DND-41 (cell line): ENCODE results near the gene GDF9.

Source experiments
- ATAC-seq: fragments of 200-7000 bp; cut with Tn5 transposase; 3 replicates; pipeline ENCODE4 v1.9.1; 2021; ENCODE audit warnings: low read depth; ENCODE audit not compliant: insufficient read depth
- DNase-seq: peaks from one replicate; pipeline ENCODE4 v3.0.0-alpha.2; 2020
- H2AFZ ChIP-seq: 2 replicates; pipeline ENCODE4 v1.6.0; 2012; ENCODE audit warnings: low read depth, low read length
- H3K27ac ChIP-seq: 2 replicates; pipeline ENCODE4 v1.5.1; 2012; ENCODE audit warnings: low read length, inconsistent platforms
- H3K27me3 ChIP-seq: fragments of 200-600 bp; sonication (generic); 2 replicates; pipeline ENCODE4 v1.6.0; 2012; ENCODE audit warnings: low read length, mild to moderate bottlenecking, inconsistent platforms; ENCODE audit not compliant: insufficient read depth, poor library complexity
- H3K36me3 ChIP-seq: 2 replicates; pipeline ENCODE4 v1.5.1; 2012; ENCODE audit warnings: low read length, inconsistent platforms; ENCODE audit not compliant: insufficient read depth
- H3K4me1 ChIP-seq: 2 replicates; pipeline ENCODE4 v1.5.1; 2012; ENCODE audit warnings: mild to moderate bottlenecking, low read length; ENCODE audit not compliant: insufficient read depth
- H3K4me2 ChIP-seq: 2 replicates; pipeline ENCODE4 v1.6.0; 2012; ENCODE audit warnings: mild to moderate bottlenecking, moderate library complexity, low read length, inconsistent platforms; ENCODE audit not compliant: insufficient read depth
- H3K4me3 ChIP-seq, 2 experiments: fragments of 200-600 bp in 1 of 2; shearing (Covaris generic) in 1 of 2; 2 replicates each; pipeline ENCODE4 v1.5.1; 2012 to 2016; ENCODE audit warnings: inconsistent platforms in 2 of 2, low read length in 2 of 2, mild to moderate bottlenecking in 2 of 2, low read depth in 1 of 2, moderate library complexity in 1 of 2
- H3K79me2 ChIP-seq: 2 replicates; pipeline ENCODE4 v1.6.0; 2012; ENCODE audit warnings: low read length, inconsistent platforms; ENCODE audit not compliant: insufficient read depth
- H3K9ac ChIP-seq: 2 replicates; pipeline ENCODE4 v1.6.0; 2012; ENCODE audit warnings: low read depth, mild to moderate bottlenecking, inconsistent platforms, low read length, moderate library complexity
- H3K9me3 ChIP-seq: 2 replicates; pipeline ENCODE4 v1.5.1; 2012; ENCODE audit warnings: low read length, moderate library complexity, mild to moderate bottlenecking, inconsistent platforms; ENCODE audit not compliant: insufficient read depth, severe bottlenecking
- H4K20me1 ChIP-seq: 2 replicates; pipeline ENCODE4 v1.6.0; 2012; ENCODE audit warnings: low read length; ENCODE audit not compliant: insufficient read depth
- CTCF ChIP-seq: IDR thresholded peaks from 2 replicates; pipeline ENCODE4 v1.5.1; 2012; ENCODE audit warnings: borderline replicate concordance, low read length, moderate library complexity, mild to moderate bottlenecking; ENCODE audit not compliant: poor library complexity, severe bottlenecking; ENCODE audit errors: extremely low read depth
- EZH2 ChIP-seq: IDR thresholded peaks from 3 replicates; pipeline ENCODE4 v1.6.1; 2012; ENCODE audit warnings: borderline replicate concordance, low read depth, mild to moderate bottlenecking, moderate library complexity, low read length, inconsistent platforms; ENCODE audit not compliant: severe bottlenecking

The GDF9 gene

GRCh38 chr5:132871459-132872284 is 5.4 kb upstream of the GDF9 start:
- DNase-seq, result no peak
- Histone ChIP-seq H3K4me2 (no peak overlapping the region), H3K4me1 (peaks cover 15% of the 10 kb centered on the region)

GRCh38 chr5:132870801-132871200 is 4.5 kb upstream of the GDF9 start:
- DNase-seq (no peak), ATAC-seq (no peak)
- Histone ChIP-seq H3K9me3 (no peaks in the 10 kb centered on the region), H3K4me2 (no peak overlapping the region), H3K27ac (no peak overlapping the region), H3K36me3 (peaks cover 59% of the 10 kb centered on the region), H4K20me1 (peaks cover 14% of the 10 kb centered on the region), H3K79me2 (peaks cover 23% of the 10 kb centered on the region), H3K4me3 (no peak overlapping the region), H3K27me3 (no peaks in the 10 kb centered on the region), H3K4me1 (peaks cover 18% of the 10 kb centered on the region), H3K9ac (no peak overlapping the region), H2AFZ (no peak overlapping the region)
- TF ChIP-seq EZH2 (no peak), CTCF (no peak)

More at GRCh38 chr5:132871459-132872284, 5.4 kb upstream of the GDF9 start:
- H2AFZ ChIP-seq, result no peak overlapping the region
- H3K79me2 ChIP-seq, result peaks cover 15% of the 10 kb centered on the region
- H3K36me3 ChIP-seq, result peaks cover 66% of the 10 kb centered on the region
- peaks cover 13% of the 10 kb centered on the region for H4K20me1 ChIP-seq
- H3K4me3 ChIP-seq, result no peak overlapping the region
- H3K9me3 ChIP-seq, result no peaks in the 10 kb centered on the region
- no peak overlapping the region for H3K27ac ChIP-seq
- TF ChIP-seq CTCF, result no peak
- no peak for TF ChIP-seq EZH2
- no peaks in the 10 kb centered on the region for H3K27me3 ChIP-seq
- ATAC-seq, result no peak
- H3K9ac ChIP-seq, result no peak overlapping the region

GRCh38 chr5:132868754-132869153 is 2.5 kb upstream of the GDF9 start:
- peaks cover 54% of the 10 kb centered on the region for H3K36me3 ChIP-seq
- peaks cover 23% of the 10 kb centered on the region for H3K79me2 ChIP-seq
- no peak for DNase-seq
- peaks cover 14% of the 10 kb centered on the region for H4K20me1 ChIP-seq
- TF ChIP-seq EZH2 (no peak), CTCF (no peak)
- no peak overlapping the region for H3K4me2 ChIP-seq
- peaks cover 24% of the 10 kb centered on the region for H3K4me1 ChIP-seq
- H3K9ac ChIP-seq, result no peak overlapping the region
- no peaks in the 10 kb centered on the region for H3K9me3 ChIP-seq
- H2AFZ ChIP-seq, result no peak overlapping the region
- no peak for ATAC-seq
- no peak overlapping the region for H3K27ac ChIP-seq
- no peak overlapping the region for H3K4me3 ChIP-seq
- H3K27me3 ChIP-seq, result no peaks in the 10 kb centered on the region
